GM12878 (cell line): Measurements from ENCODE around the gene GRM5. TPM values are rescaled to one million over a fixed set of nuclear protein-coding genes. Genes with fewer than 3 reads are reported as not detected.

Source experiments
- ATAC-seq: fragments of 200-7000 bp; cut with Tn5 transposase; 3 replicates; pipeline ENCODE4 v1.9.1; 2020; ENCODE audit warnings: mild to moderate bottlenecking, moderate library complexity
- BruUV-seq: library from RNA; stranded (reverse); fragments of 400-500 nt; replicated peaks from 2 replicates; lab custom pipeline; 2021; lab: Mats Ljungman, UMichigan
- CTCF ChIA-PET: fragments of 300-600 bp; sonication (Branson Sonifier 250); formaldehyde crosslinking; extraction: SDS; loops from one replicate; lab custom pipeline; 2021; ENCODE audit warnings: inconsistent platforms; lab: Yijun Ruan, JAX
- POLR2A ChIA-PET: fragments of 350-600 bp; formaldehyde crosslinking; extraction: SDS; loops from one replicate; lab custom pipeline; 2021; ENCODE audit warnings: inconsistent platforms; lab: Charles Lee
- RAD21 ChIA-PET: fragments of 300-600 bp; sonication (Branson Sonifier 250); formaldehyde crosslinking; loops from one replicate; lab custom pipeline; 2023; ENCODE audit warnings: antibody characterized with exemption; ENCODE audit not compliant: unreplicated experiment; lab: Charles Lee
- SMC1A ChIA-PET: fragments of 300-600 bp; sonication (Branson Sonifier 250); formaldehyde crosslinking; loops from one replicate; lab custom pipeline; 2023; ENCODE audit not compliant: unreplicated experiment, uncharacterized antibody; lab: Charles Lee
- DNase-seq: peaks from one replicate; pipeline ENCODE4 v3.0.0-alpha.2; 2011; ENCODE audit warnings: low read depth, low spot score
- FAIRE-seq: peaks from 3 replicates; lab custom pipeline; 2011; peaks lifted over from hg19 to GRCh38; lab: Jason Lieb, UNC
- H2AFZ ChIP-seq: 2 replicates; pipeline ENCODE4 v1.6.0; 2011; ENCODE audit warnings: low read depth, low read length, control low read depth; ENCODE audit not compliant: control insufficient read depth
- H3K27ac ChIP-seq: 2 replicates; pipeline ENCODE4 v1.5.1; 2011; ENCODE audit warnings: control low read depth; ENCODE audit not compliant: control insufficient read depth, insufficient read depth
- H3K27me3 ChIP-seq, 2 experiments: replicated peaks in 1 of 2; 2 replicates each; pipeline versions ENCODE4 v1.6.0 to v1.6.1; 2011; ENCODE audit warnings: low read length in 1 of 2; ENCODE audit not compliant: control insufficient read depth in 2 of 2, insufficient read depth in 2 of 2
- H3K36me3 ChIP-seq, 2 experiments: 2 replicates each; pipeline ENCODE4 v1.5.1; 2011; ENCODE audit warnings: low read length in 1 of 2; ENCODE audit not compliant: control insufficient read depth in 2 of 2, insufficient read depth in 2 of 2
- H3K4me1 ChIP-seq: 2 replicates; pipeline ENCODE4 v1.6.1; 2011; ENCODE audit warnings: mild to moderate bottlenecking, low read length, moderate library complexity, mixed read lengths; ENCODE audit not compliant: control insufficient read depth, insufficient read depth
- H3K4me2 ChIP-seq: 2 replicates; pipeline ENCODE4 v1.6.0; 2011; ENCODE audit warnings: control low read depth; ENCODE audit not compliant: control insufficient read depth, insufficient read depth
- H3K4me3 ChIP-seq: fragments of 200-600 bp; sonication (generic); 2 replicates; pipeline ENCODE4 v1.5.1; 2016
- H3K79me2 ChIP-seq: 2 replicates; pipeline ENCODE4 v1.6.0; 2011; ENCODE audit warnings: low read length; ENCODE audit not compliant: control insufficient read depth, insufficient read depth
- H3K9ac ChIP-seq: 2 replicates; pipeline ENCODE4 v1.8.0; 2011; ENCODE audit warnings: low read length, control low read depth, mixed read lengths; ENCODE audit not compliant: control insufficient read depth, insufficient read depth
- H3K9me3 ChIP-seq: replicated peaks from 3 replicates; pipeline ENCODE4 v1.5.1; 2011; ENCODE audit warnings: mild to moderate bottlenecking, low read length; ENCODE audit not compliant: control insufficient read depth, insufficient read depth
- H4K20me1 ChIP-seq: 2 replicates; pipeline ENCODE4 v1.6.0; 2011; ENCODE audit not compliant: control insufficient read depth, insufficient read depth
- BCL3 ChIP-seq: IDR thresholded peaks from 2 replicates; pipeline ENCODE4 v1.6.1; 2011; ENCODE audit warnings: borderline replicate concordance, low read depth, mild to moderate bottlenecking, moderate library complexity, low read length; ENCODE audit not compliant: insufficient read depth, poor library complexity, severe bottlenecking
- CTCF ChIP-seq, 3 experiments: IDR thresholded peaks in 2 of 3; conservative IDR thresholded peaks in 1 of 3; 2 replicates each; pipeline ENCODE4 v1.5.1; 2011; ENCODE audit warnings: low read depth in 3 of 3, low read length in 3 of 3, mild to moderate bottlenecking in 3 of 3, control low read depth in 2 of 3, moderate library complexity in 2 of 3, inconsistent platforms in 1 of 3, mixed read lengths in 1 of 3; ENCODE audit not compliant: control insufficient read depth in 2 of 3, insufficient read depth in 1 of 3; ENCODE audit errors: extremely low read depth in 1 of 3
- ELK1 ChIP-seq: IDR thresholded peaks from 2 replicates; pipeline ENCODE4 v1.6.1; 2012; ENCODE audit warnings: low read depth, low read length, improper control_type of control experiment
- EZH2 ChIP-seq: IDR thresholded peaks from 2 replicates; pipeline ENCODE4 v1.6.1; 2012; ENCODE audit warnings: low read depth, mild to moderate bottlenecking, control low read depth, inconsistent platforms, low read length, borderline replicate concordance; ENCODE audit not compliant: control insufficient read depth
- FOS ChIP-seq: IDR thresholded peaks from 3 replicates; pipeline ENCODE4 v1.6.1; 2011; ENCODE audit warnings: borderline replicate concordance; ENCODE audit not compliant: insufficient read length; ENCODE audit errors: extremely low read depth
- FOXK2 ChIP-seq: fragments of 450-650 bp; IDR thresholded peaks from 2 replicates; pipeline ENCODE4 v1.6.1; 2017; ENCODE audit warnings: mild to moderate bottlenecking, moderate library complexity
- HDGF ChIP-seq: fragments of 450-650 bp; IDR thresholded peaks from 2 replicates; pipeline ENCODE4 v1.6.1; 2016; ENCODE audit warnings: antibody characterized with exemption
- IRF4 ChIP-seq: IDR thresholded peaks from 2 replicates; pipeline ENCODE4 v1.6.1; 2011; ENCODE audit warnings: low read depth, low read length
- NFIC ChIP-seq: IDR thresholded peaks from 2 replicates; pipeline ENCODE4 v1.6.1; 2012; ENCODE audit warnings: low read depth, mild to moderate bottlenecking, inconsistent platforms, low read length, moderate library complexity
- NFYB ChIP-seq: IDR thresholded peaks from 2 replicates; pipeline ENCODE4 v1.6.1; 2011; ENCODE audit warnings: low read depth, mild to moderate bottlenecking, low read length, improper control_type of control experiment, moderate library complexity; ENCODE audit not compliant: insufficient read depth
- PRDM15 ChIP-seq: fragments of 450-650 bp; formaldehyde crosslinking; IDR thresholded peaks from 2 replicates; pipeline ENCODE4 v1.4.0; 2020; ENCODE audit warnings: mild to moderate bottlenecking, moderate library complexity
- YBX1 ChIP-seq: fragments of 450-650 bp; IDR thresholded peaks from 2 replicates; pipeline ENCODE4 v1.6.1; 2016; ENCODE audit warnings: antibody characterized with exemption
- WGBS: methylation state at CpG from one replicate; pipeline ENCODE4 v1.1.6; 2016; ENCODE audit warnings: low lambda C conversion rate; ENCODE audit not compliant: insufficient replicate concordance, insufficient coverage; ENCODE audit errors: missing lambda C conversion rate; 5-methylcytosine and 5-hydroxymethylcytosine counted together
- in situ Hi-C: fragments of 300-500 bp; cut with MboI; formaldehyde crosslinking; loops from 9 replicates; pipeline ENCODE4 v1.14.3; 2018; ENCODE audit warnings: mixed read lengths
- intact Hi-C: fragments of 100-400 bp; cut with micrococcal nuclease; formaldehyde crosslinking; loops from one replicate; pipeline ENCODE4 v1.14.2; 2022; ENCODE audit not compliant: unreplicated experiment
- polyA plus RNA-seq, 11 experiments: library from polyadenylated mRNA; depleted of rRNA in 4 of 11; unstranded in 6 of 11; stranded (reverse) in 5 of 11; fragments of >200 nt; fragmentation: Nextera tagmentation in 4 of 11; fragmentation: Illumina TruSeq in 1 of 11; extraction: Ambion mirVana in 4 of 11; extraction: Trizol in 1 of 11; gene quantifications; 1 replicate in 1 of 11; 2 replicates in 10 of 11; pipeline versions ENCODE4 v1.2.1 to v1.2.3, GENCODE V29; 2011 to 2016; ENCODE audit warnings: inconsistent platforms in 2 of 11, missing spikeins in 2 of 11, low read depth in 1 of 11
- total RNA-seq, 4 experiments: library from RNA; depleted of rRNA in 3 of 4; stranded (reverse); fragments of >200 nt in 3 of 4; fragmentation: Illumina TruSeq in 1 of 4; extraction: Trizol in 1 of 4; gene quantifications; 2 replicates each; pipeline versions ENCODE4 v1.2.1 to v1.2.3, GENCODE V29; 2013 to 2021

Gene GRM5
- total and polyA plus RNA-seq, 10 of the 15 experiments (the other 5 are each of a cell fraction or from before 2014, with no cell fraction given): not detected

- ChIA-PET POLR2A (interaction anchor here (1.3 kb wide), 1 partner anchor 205 kb away, joined by 3 read pairs; no protein-coding TSS in a partner anchor), SMC1A (interaction anchor here (0.6 to 3.9 kb wide), 20 partner anchors 8 to 667 kb away, joined by 3 to 60 read pairs (median 3); no protein-coding TSS in a partner anchor), RAD21 (interaction anchor here (0.7 to 3.8 kb wide), 10 partner anchors 52 to 528 kb away, joined by 3 to 46 read pairs (median 4); no protein-coding TSS in a partner anchor), CTCF (interaction anchor here (0.6 to 8.3 kb wide), 38 partner anchors 10 to 823 kb away, joined by 3 to 107 read pairs (median 3); partner anchors contain the start of gene CTSC)
- BruUV-seq: no TSS peak
- H3K9me3 ChIP-seq: no peaks in the 10 kb centered on the region; the same call in 2 of the 3 replicates
- in situ Hi-C loops (loop anchor here (5.0 to 25.0 kb wide), 4 partner anchors 341 to 822 kb away; no protein-coding TSS in a partner anchor), intact Hi-C loops (loop anchor here (1.0 to 10.0 kb wide), 12 partner anchors 59 to 1079 kb away; partner anchors contain the start of gene CTSC)
- 46% methylated on average over 5 of the region's 5 CpGs for WGBS
- no peaks in the 10 kb centered on the region for H3K79me2 ChIP-seq
- DNase-seq: peak; percentile 73
- no peak overlapping the region for H3K9ac ChIP-seq
- no peaks in the 10 kb centered on the region for H4K20me1 ChIP-seq
- no peak overlapping the region for H3K4me3 ChIP-seq
- no peaks in the 10 kb centered on the region for H3K36me3 ChIP-seq
- peak overlapping the region; percentile 48 for H2AFZ ChIP-seq
- peak; percentile 100 for ATAC-seq
- H3K4me1 ChIP-seq: no peaks in the 10 kb centered on the region
- peak overlapping the region; percentile 45 for H3K27ac ChIP-seq
- H3K4me2 ChIP-seq: peak overlapping the region; percentile 5
- peak; percentile 97 for FAIRE-seq
- H3K27me3 ChIP-seq: no peaks in the 10 kb centered on the region
- TF ChIP-seq FOS (no peak), NFIC (no peak), HDGF (no peak), NFYB (no peak), IRF4 (0 out of 2 replicates have a peak, but pooled peaks have one; percentile 42), PRDM15 (CRISPR knock-in tag) (no peak), YBX1 (no peak), ELK1 (no peak), FOXK2 (no peak), CTCF (IDR thresholded peaks at IDR 0.05 in 2 of 3, conservative IDR thresholded peaks at IDR 0.05 in 1 of 3; ENCODE audit: control insufficient read depth in 2 of 3, extremely low read depth in 1 of 3, insufficient read depth in 1 of 3, low read depth in 3 of 3, low read length in 3 of 3) (peak; percentile 94 to 100 (median 99); a peak in 5 of 6 replicates), BCL3 (no peak), EZH2 (no peak)
Measured at GRCh38 chr11:88543902-88544655, 521.7 kb downstream of the GRM5 start.
